ACC112 (cell line): Measurements from ENCODE around the gene SPOCK2.

Source experiments
- H2AFZ ChIP-seq: fragments of 200-600 bp; sonication (generic); one replicate; pipeline ENCODE4 v1.6.0; 2017; ENCODE audit warnings: antibody characterized with exemption, low read length; ENCODE audit not compliant: unreplicated experiment
- H3K27ac ChIP-seq: fragments of 200-600 bp; sonication (generic); 2 replicates; pipeline ENCODE4 v1.5.1; 2014; ENCODE audit warnings: low read depth, mild to moderate bottlenecking, antibody characterized with exemption, low read length, moderate library complexity
- H3K27me3 ChIP-seq: fragments of 200-600 bp; sonication (generic); 2 replicates; pipeline ENCODE4 v1.6.1; 2014; ENCODE audit warnings: mild to moderate bottlenecking, antibody characterized with exemption, low read length, moderate library complexity, mixed read lengths; ENCODE audit not compliant: insufficient read depth
- H3K36me3 ChIP-seq: fragments of 200-600 bp; sonication (generic); 2 replicates; pipeline ENCODE4 v1.6.1; 2016; ENCODE audit warnings: mild to moderate bottlenecking, antibody characterized with exemption, low read length, moderate library complexity, mixed read lengths; ENCODE audit not compliant: insufficient read depth
- H3K4me1 ChIP-seq: fragments of 200-600 bp; sonication (generic); one replicate; pipeline ENCODE4 v1.6.1; 2016; ENCODE audit warnings: low read length, mixed read lengths; ENCODE audit not compliant: insufficient read depth, unreplicated experiment, control insufficient read depth
- H3K4me3 ChIP-seq: fragments of 200-600 bp; sonication (generic); 2 replicates; pipeline ENCODE4 v1.5.1; 2014; ENCODE audit warnings: mild to moderate bottlenecking, low read depth, low read length
- H3K79me2 ChIP-seq: fragments of 200-600 bp; sonication (generic); one replicate; pipeline ENCODE4 v1.6.0; 2016; ENCODE audit warnings: low read length; ENCODE audit not compliant: control insufficient read depth, unreplicated experiment, insufficient read depth

The SPOCK2 gene

DNA sequence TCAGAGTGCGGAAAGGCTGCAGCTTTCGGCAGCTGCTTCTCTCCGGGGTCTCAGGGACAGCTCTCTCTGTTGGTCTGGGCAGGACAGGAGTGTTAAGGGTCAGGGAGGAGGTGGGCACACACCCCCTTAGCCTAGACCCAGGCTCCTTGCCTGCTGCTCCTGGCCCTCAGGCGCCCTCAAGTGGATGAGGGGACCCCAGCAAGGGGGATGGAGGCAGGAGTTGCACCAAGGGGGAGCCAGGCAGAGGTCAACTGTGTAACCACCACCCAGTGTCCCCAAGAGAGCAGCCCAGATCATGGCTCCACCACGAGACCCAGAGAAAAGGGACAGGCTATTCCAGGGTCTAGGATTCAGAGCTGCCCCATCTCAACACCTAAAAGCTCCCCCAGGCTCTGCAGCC, 26.9 kb downstream of the SPOCK2 start:
- no peaks in the 10 kb centered on the region for H3K27me3 ChIP-seq
- H3K27ac ChIP-seq, result no peak overlapping the region
- H3K79me2 ChIP-seq, result no peaks in the 10 kb centered on the region
- no peak overlapping the region for H3K4me3 ChIP-seq
- no peaks in the 10 kb centered on the region for H3K36me3 ChIP-seq
- H2AFZ ChIP-seq, result no peak overlapping the region
- H3K4me1 ChIP-seq, result no peaks in the 10 kb centered on the region

DNA sequence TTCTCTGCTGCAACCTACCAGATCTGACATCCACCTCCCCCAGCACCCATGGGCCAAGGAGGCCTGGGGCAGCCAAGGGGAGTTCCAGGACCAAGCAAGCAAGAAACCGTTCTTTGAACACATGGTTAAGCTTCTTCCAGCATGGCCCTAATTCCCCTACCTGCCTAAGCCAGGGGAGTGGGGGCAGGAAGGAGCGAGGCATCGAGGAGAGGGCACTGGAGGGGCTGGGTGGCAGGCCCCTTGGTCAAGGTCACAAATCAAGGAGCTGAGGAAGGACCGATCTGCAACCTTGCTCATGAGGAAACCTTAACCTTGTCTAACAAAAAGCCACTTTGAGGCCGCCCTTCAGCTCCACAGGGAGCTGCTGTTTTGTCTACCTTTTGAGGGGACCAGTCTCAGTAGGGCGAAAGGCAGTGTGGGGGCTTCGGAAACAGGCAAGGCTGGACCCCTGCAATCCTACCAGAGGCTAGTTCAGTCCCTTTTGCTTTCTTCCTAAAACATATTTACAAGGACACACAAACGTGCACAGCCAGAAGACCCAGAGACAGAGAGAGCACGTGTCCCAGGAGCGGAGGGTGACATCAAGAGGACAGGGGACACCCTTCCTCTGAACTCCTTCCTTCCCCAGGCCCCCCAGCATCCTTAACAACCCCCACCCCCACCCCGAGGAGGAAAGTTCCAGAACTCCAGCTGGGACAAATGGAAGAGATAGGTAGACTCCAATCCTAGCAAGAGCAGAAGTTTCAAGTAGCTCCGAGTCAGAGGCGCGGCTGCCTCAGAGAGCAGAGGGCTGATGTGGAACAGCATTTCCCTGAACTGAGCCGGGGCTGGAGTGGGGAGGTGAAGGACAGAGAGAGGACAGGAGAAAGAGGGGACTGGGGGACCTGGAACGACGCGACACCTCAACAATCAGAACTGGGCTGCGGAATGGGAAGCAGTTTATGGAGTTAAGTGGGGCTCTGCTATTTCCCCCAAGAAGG, 28.2 kb downstream of the SPOCK2 start:
- Histone ChIP-seq H3K4me1 (no peaks in the 10 kb centered on the region), H3K36me3 (no peaks in the 10 kb centered on the region), H3K27ac (no peak overlapping the region), H2AFZ (no peak overlapping the region), H3K27me3 (no peaks in the 10 kb centered on the region), H3K4me3 (no peak overlapping the region), H3K79me2 (no peaks in the 10 kb centered on the region)

DNA sequence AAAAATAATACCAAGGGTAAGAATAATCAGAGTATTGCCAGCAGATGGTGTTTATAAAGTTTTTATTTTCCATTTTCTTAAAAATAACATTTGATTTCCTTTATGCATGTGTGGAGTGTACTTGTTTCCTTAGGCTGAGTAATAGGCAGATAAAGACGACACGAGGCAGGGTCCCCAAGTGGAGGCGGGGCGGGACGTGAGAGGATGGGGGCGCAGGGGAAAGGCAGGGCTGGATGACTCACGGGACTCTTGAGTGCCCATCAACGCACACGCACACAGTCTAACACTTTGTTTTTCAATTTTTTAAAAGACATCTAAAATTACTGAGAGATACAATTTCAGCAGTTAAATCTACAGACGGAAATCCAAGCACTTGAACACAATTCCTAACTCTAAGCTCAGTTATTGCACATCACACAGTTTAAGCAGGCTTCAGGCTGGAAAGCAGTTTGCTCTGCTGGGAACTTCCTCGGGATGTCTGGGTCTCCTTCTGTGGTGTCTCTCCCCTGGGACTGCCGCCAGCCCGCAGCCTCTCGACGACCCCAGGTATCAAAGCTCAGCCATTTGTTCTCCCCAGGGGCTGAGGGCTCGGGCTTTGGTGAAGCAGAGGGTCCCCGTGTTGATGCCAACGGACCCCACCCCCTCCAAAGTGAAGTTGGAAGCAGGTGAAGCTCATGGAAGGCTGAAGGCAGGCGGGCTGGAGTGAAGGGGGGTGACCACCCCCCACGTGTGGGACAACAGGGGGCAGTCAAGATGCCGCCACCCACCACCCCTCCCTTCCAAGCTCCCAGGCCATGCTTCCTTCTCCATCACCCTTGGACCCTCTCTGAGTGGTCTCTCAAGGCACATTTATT, 29.1 kb downstream of the SPOCK2 start:
- no peaks in the 10 kb centered on the region for H3K79me2 ChIP-seq
- no peak overlapping the region for H2AFZ ChIP-seq
- H3K4me1 ChIP-seq, result no peaks in the 10 kb centered on the region
- no peaks in the 10 kb centered on the region for H3K36me3 ChIP-seq
- H3K27me3 ChIP-seq, result no peaks in the 10 kb centered on the region
- no peak overlapping the region for H3K27ac ChIP-seq
- H3K4me3 ChIP-seq, result no peak overlapping the region

DNA sequence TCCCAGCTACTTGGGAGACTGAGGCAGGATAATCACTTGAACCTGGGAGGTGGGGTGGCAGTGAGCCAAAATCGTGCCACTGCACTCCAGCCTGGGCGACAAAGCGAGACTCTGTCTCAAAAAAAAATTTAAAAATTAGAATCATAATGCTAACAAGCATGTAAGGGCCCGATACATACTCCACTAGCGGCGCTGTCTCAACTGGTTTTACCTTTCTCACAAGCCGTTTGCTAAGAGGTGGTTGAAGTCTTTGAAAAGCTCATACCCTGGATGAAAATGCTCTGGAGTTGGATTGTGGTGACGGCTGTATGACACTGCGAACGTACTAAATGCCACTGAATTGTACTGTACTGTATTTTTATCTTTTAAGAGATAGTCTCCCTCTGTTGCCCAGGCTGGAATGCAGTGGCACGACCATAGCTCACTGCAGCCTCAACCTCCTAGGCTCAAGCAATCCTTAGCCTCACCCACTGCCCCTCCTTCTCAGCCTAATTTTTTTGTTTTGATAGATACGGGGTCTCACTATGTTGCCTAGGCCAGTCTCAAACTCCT, 29.9 kb downstream of the SPOCK2 start:
- H3K4me3 ChIP-seq, result no peak overlapping the region
- H3K27ac ChIP-seq, result no peak overlapping the region
- H2AFZ ChIP-seq, result no peak overlapping the region
- no peaks in the 10 kb centered on the region for H3K36me3 ChIP-seq
- no peaks in the 10 kb centered on the region for H3K4me1 ChIP-seq
- no peaks in the 10 kb centered on the region for H3K79me2 ChIP-seq
- H3K27me3 ChIP-seq, result no peaks in the 10 kb centered on the region

DNA sequence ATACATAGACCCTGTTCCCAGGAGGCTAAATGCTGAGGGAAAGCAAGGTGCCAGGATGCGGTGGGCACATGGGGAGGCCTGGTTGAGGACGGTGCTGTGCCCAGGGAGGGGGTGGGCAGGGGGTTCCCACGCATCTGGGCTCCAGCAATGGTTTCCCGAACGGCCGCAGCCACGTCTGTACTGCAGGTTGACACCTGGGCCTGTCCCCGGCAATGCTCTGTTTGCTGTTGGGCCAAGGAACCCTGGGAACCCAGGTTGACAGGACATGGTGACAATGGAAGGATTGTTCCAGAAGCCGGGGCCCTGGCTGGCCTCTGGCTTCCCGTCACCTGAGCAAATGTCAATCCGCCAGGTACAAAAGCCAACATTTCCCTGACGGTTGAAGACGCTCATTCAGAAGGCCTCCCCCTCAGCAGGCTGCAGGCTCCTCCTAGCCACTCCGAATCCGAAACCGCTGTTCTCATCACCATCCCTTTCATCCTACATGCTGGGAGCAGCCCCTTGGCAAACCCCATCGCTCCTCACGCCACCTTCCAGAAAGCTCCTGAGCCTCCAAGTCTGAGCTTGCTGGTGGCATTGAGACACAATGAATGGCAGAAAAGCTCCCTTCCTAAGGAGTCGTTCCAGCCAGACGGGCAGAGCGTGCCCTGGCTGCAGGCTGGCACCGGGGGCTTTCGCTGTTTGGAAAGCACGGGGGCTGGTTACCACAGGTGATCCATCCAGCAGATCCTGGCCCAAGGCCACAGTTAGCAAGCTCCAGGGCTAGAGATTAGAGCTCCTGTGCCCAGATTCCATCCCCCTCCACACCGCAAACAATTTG, 31.2 kb downstream of the SPOCK2 start:
- Histone ChIP-seq H3K36me3 (no peaks in the 10 kb centered on the region), H3K27ac (no peak overlapping the region), H3K4me3 (no peak overlapping the region), H3K4me1 (no peaks in the 10 kb centered on the region), H3K27me3 (no peaks in the 10 kb centered on the region), H3K79me2 (no peaks in the 10 kb centered on the region), H2AFZ (no peak overlapping the region)

DNA sequence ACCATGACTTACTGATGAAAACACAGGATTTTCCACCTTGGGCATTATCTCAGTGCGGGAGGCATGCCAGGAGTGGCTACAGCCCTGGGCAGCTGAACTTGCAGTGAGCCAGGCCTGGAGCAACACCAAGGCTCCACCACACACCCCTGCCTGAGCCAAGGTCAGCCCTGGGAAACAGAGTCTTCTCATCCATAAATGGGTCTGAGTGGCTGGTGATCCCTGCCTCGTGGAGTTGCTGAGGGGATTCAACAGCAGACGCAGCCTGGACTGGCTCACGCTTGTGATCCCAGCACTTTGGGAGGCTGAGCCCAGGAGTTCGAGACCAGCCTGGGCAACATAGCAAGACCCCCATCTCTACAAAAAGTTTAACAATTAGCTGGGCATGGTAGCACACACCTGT, 32.2 kb downstream of the SPOCK2 start:
- no peak overlapping the region for H3K27ac ChIP-seq
- H3K4me1 ChIP-seq, result no peaks in the 10 kb centered on the region
- H3K36me3 ChIP-seq, result no peaks in the 10 kb centered on the region
- no peaks in the 10 kb centered on the region for H3K79me2 ChIP-seq
- H2AFZ ChIP-seq, result no peak overlapping the region
- no peak overlapping the region for H3K4me3 ChIP-seq
- no peaks in the 10 kb centered on the region for H3K27me3 ChIP-seq

DNA sequence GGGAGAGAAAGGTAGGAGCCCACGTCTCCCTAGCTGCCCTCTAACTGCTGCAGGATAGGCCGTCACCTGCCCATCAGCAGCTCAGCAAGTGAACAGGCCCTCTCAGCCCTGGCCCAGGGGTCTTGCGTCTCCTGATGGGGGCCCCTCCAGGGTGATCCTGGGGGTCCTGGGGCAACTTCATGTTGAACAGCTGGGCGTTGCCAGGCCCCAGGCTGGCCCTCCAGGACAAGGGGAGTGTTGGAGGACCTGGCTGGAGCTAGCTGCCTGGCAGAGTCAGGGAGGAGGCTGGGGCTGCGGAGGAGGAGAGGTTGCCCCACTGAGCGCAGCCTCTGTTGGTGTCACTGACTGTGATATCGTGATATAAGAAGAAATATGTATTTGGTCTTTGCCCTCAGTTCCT, 34.7 kb downstream of the SPOCK2 start:
- no peak overlapping the region for H2AFZ ChIP-seq
- no peaks in the 10 kb centered on the region for H3K27me3 ChIP-seq
- H3K4me1 ChIP-seq, result no peaks in the 10 kb centered on the region
- H3K36me3 ChIP-seq, result no peaks in the 10 kb centered on the region
- no peak overlapping the region for H3K4me3 ChIP-seq
- no peak overlapping the region for H3K27ac ChIP-seq
- no peaks in the 10 kb centered on the region for H3K79me2 ChIP-seq

DNA sequence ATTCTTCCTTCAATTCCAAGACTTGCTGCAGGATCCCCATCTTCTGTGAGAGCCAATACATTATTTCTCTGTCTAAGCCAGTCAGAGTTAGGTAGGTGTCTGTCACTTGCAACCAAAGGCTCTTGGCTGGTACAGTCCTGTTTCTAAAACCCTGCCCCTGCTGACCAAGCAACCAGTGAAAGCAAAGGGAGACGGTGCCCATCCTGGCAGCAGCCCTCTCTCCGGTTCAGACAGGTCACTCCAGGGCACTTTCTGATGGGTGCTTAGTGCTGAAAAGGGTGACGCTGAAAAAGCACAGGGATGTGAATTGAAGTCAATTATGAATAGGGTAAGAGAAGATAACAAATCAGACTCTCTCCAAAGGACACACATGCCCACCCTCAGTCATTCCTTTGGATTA, 37.5 kb downstream of the SPOCK2 start:
- H3K79me2 ChIP-seq, result no peaks in the 10 kb centered on the region
- no peak overlapping the region for H2AFZ ChIP-seq
- no peaks in the 10 kb centered on the region for H3K4me1 ChIP-seq

DNA sequence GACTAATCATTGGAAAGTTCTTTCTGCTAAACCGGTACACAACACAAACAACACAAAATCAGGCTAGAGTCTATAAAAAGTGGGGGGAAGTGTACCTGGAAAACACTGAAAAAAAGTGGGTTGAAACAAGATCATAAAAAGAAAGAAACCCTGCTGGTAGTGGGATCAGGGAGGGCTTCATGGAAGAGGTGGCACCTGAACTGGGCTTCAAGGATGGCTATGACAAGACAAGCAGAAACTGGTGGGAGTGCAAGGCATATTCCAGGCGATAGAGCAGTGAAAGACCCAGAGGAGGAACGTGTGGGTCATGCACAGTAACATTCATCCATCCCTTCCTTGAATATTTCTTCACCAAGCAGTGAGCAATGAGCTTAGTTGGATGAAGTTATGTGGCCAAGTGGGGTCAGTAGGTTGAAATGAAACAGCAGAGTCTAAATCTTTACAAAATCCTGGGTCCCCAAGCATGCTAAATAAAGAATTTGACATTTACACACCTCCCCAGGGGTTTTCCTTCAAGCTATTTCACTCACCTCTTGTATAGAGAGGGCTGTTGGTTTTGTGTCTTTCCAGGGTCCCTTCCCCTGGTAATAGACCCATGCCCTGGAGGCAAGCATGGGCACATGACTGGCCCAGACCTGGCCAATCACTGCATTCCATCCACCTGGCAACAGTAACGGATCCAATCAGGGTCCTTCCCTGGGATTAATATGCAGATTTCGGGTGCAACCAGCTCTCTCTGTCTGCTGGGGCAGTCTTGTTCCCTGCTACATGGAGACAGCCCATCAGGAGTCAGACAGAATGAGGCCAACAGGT, 38.2 kb downstream of the SPOCK2 start:
- no peak overlapping the region for H3K4me3 ChIP-seq
- no peaks in the 10 kb centered on the region for H3K36me3 ChIP-seq
- H3K27me3 ChIP-seq, result no peaks in the 10 kb centered on the region
- H3K4me1 ChIP-seq, result no peaks in the 10 kb centered on the region
- H3K27ac ChIP-seq, result no peak overlapping the region
- H2AFZ ChIP-seq, result no peak overlapping the region
- H3K79me2 ChIP-seq, result no peaks in the 10 kb centered on the region

More for the DNA sequence above, 37.5 kb downstream of the SPOCK2 start:
- Histone ChIP-seq H3K27me3 (no peaks in the 10 kb centered on the region), H3K27ac (no peak overlapping the region), H3K36me3 (no peaks in the 10 kb centered on the region), H3K4me3 (no peak overlapping the region)
